GDM1 (cell line): ENCODE measurements around the gene SPATA16.
A peak's percentile ranks its signal among the peaks of the same experiment; 100 is the strongest.
"Not testable (repeated sequence)": the region's sequence is repeated elsewhere in the genome, so short reads cannot be mapped to it uniquely, and the experiment has no call there.

ENCODE experiments used
- DNase-seq: peaks from one replicate; lab custom pipeline; 2025; lab: John Stamatoyannopoulos, UW

SPATA16 gene

GRCh38 chr3:173003956-173004355 is 137.1 kb downstream of the SPATA16 start:
- no peak for DNase-seq

GRCh38 chr3:173003471-173003870 is 137.6 kb downstream of the SPATA16 start:
- DNase-seq: no peak

GRCh38 chr3:173001622-173002021 is 139.4 kb downstream of the SPATA16 start:
- DNase-seq: no peak

- DNase-seq: no peak
Observed at GRCh38 chr3:173000553-173000952, 140.5 kb downstream of the SPATA16 start.

GRCh38 chr3:172993412-172993811 is 147.6 kb downstream of the SPATA16 start:
- no peak for DNase-seq

- DNase-seq: no peak
Observed at GRCh38 chr3:172991424-172991996, 149.5 kb downstream of the SPATA16 start.

GRCh38 chr3:172989373-172989772 is 151.7 kb downstream of the SPATA16 start:
- no peak for DNase-seq

- DNase-seq: no peak
Observed at GRCh38 chr3:172987273-172987672, 153.8 kb downstream of the SPATA16 start.

- no peak for DNase-seq
Observed at GRCh38 chr3:172984914-172985313, 156.1 kb downstream of the SPATA16 start.

GRCh38 chr3:172982736-172983364 is 158.2 kb downstream of the SPATA16 start:
- no peak for DNase-seq

- no peak for DNase-seq
Observed at GRCh38 chr3:172981407-172981983, 159.5 kb downstream of the SPATA16 start.

- DNase-seq: no peak
Observed at GRCh38 chr3:172980849-172981248, 160.2 kb downstream of the SPATA16 start.

GRCh38 chr3:172977696-172978095 is 163.3 kb downstream of the SPATA16 start:
- no peak for DNase-seq

GRCh38 chr3:172974969-172975368 is 166.1 kb downstream of the SPATA16 start:
- DNase-seq: no peak

GRCh38 chr3:172973799-172974198 is 167.2 kb downstream of the SPATA16 start:
- no peak for DNase-seq

GRCh38 chr3:172972717-172973116 is 168.3 kb downstream of the SPATA16 start:
- no peak for DNase-seq

GRCh38 chr3:172972067-172972466 is 169.0 kb downstream of the SPATA16 start:
- DNase-seq: no peak

- no peak for DNase-seq
Observed at GRCh38 chr3:172968646-172969045, 172.4 kb downstream of the SPATA16 start.

GRCh38 chr3:172965256-172965655 is 175.8 kb downstream of the SPATA16 start:
- no peak for DNase-seq

- not testable (repeated sequence) for DNase-seq
Observed at GRCh38 chr3:172960626-172961182, 180.3 kb downstream of the SPATA16 start.

- DNase-seq: no peak
Observed at GRCh38 chr3:172958565-172958964, 182.5 kb downstream of the SPATA16 start.

- peak; percentile 36 for DNase-seq
Observed at GRCh38 chr3:172953571-172953970, 187.5 kb downstream of the SPATA16 start.

GRCh38 chr3:172951511-172951910 is 189.5 kb downstream of the SPATA16 start:
- DNase-seq: no peak
